ENCODE data around the gene CNKSR3.

CNKSR3 gene

DNA sequence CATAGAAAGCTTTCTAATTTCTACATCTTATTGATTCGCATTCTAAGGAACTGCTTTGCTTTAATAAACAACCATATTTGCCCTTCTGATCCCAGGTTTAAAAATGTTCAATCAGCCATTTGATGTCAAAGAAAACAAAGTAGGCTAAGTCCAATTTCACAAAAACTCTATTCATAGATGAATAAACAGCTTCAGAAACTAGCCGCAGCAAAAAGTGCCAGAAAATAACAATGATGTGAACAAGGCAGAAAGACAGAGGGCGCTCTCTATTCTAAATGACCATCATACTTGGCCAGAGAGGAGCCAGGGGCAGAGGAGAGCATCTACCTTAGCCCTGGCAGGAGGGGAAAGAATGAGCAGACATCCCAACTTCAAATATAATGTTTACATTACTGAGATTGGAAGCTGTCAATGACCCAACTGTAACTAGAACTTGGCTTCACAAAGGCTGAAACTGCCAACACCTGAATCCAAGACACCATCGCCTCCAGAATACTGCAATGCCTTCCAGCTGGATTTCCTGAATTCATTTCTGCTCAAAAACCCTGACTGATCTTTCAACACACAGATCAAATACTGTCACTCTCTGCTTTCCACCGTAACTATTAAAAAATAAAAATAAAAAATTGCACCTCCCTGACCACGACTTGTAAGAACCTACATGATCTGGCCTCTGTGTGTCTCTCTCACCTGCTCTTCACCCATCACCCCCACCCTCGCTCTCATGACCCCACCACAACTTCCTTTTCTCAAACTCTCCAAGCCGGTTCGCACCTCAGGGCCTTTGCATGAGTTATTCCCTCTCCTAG lies 9.5 kb downstream of the CNKSR3 start:
- DNase-seq (ENCODE audit: extremely low spot score) = no peak
- TF ChIP-seq, protein P1, sequence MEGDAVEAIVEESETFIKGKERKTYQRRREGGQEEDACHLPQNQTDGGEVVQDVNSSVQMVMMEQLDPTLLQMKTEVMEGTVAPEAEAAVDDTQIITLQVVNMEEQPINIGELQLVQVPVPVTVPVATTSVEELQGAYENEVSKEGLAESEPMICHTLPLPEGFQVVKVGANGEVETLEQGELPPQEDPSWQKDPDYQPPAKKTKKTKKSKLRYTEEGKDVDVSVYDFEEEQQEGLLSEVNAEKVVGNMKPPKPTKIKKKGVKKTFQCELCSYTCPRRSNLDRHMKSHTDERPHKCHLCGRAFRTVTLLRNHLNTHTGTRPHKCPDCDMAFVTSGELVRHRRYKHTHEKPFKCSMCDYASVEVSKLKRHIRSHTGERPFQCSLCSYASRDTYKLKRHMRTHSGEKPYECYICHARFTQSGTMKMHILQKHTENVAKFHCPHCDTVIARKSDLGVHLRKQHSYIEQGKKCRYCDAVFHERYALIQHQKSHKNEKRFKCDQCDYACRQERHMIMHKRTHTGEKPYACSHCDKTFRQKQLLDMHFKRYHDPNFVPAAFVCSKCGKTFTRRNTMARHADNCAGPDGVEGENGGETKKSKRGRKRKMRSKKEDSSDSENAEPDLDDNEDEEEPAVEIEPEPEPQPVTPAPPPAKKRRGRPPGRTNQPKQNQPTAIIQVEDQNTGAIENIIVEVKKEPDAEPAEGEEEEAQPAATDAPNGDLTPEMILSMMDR (IDR thresholded peaks at IDR 0.05; ENCODE audit: control extremely low read depth, extremely low read depth, low read depth, missing control alignments) = no peak
- ChIA-PET POLR2A (no interaction called here), CTCF (interaction anchor here (1.0 to 1.7 kb wide), 3 partner anchors 9 to 42 kb away, joined by 3 to 4 read pairs (median 3); no protein-coding TSS in a partner anchor)

DNA sequence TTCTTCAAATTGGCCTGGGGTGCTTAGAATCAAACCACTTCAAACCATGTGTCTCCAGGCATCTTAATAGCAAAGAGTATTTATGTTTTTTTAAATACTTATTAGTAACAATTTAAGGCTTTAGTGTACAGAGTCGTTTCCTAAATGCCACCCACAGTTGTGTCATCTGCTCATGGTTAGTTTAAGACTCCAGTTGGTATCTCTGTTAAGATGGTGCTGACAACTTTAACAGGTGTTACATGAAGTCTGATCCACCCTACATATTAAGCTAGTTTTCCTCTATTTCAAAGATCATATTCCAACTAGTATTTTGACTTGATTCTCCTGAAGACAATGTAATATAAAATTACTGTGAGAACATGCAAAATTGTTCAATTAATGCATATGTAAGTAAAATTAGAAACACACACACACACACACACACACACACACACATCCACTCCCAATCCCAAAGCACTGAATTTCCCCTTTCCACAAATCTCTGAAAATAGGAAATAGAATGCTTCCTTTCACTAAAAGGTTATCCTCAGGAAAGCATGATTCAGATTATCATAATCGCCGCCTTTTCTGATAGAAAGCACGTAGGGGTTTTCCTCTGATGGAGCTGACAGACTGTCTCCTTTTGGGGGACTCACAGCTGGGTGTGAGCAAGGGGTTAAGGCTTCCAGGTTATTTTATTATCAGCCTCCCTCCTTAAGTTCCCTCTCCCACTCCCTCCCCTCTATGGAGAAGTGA lies 10.5 kb downstream of the CNKSR3 start:
- TF ChIP-seq, protein P1 (IDR thresholded peaks at IDR 0.05; ENCODE audit: control extremely low read depth, extremely low read depth, low read depth, missing control alignments) = no peak
- DNase-seq (ENCODE audit: extremely low spot score) = no peak
- ChIA-PET POLR2A (interaction anchor here (0.6 kb wide), 1 partner anchor 23 kb away, joined by 3 read pairs; no protein-coding TSS in a partner anchor), CTCF (interaction anchor here (0.9 to 1.7 kb wide), 4 partner anchors 8 to 41 kb away, joined by 3 to 4 read pairs (median 3); no protein-coding TSS in a partner anchor)

DNA sequence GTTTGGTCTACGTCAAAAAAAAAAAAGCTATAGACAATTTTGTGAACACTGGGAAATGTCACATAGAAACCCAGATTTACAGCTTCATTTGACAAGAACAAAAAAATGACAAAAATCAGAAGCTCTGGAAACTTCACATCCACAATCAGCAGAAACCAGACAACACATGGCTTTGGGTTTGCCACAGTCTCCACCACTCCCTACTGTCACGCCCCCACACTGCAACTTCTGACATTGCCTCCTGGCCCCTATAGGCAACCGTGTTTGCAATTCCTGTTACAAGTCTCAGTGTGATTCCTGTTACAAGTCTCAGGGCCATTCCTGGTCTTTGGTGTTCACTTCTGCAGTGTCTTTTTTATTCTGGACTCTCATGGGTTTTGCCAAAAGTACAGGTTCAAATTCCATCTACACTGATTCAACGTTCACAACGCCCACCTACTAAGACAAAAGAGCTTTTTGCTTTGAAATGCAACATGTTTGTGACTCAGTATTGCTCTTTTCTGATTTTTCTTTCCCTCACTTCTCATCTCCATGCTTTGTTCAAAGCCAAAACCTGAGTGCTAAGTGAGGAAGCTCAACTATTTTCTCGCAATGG lies 12.0 kb downstream of the CNKSR3 start:
- ChIA-PET POLR2A (no interaction called here), CTCF (interaction anchor here (0.8 to 1.8 kb wide), 3 partner anchors 9 to 16 kb away, joined by 3 to 5 read pairs (median 3); no protein-coding TSS in a partner anchor)
- TF ChIP-seq, protein P1 (IDR thresholded peaks at IDR 0.05; ENCODE audit: control extremely low read depth, extremely low read depth, low read depth, missing control alignments) = no peak
- no peak for DNase-seq (ENCODE audit: extremely low spot score)

- no peak for DNase-seq (ENCODE audit: extremely low spot score)
- TF ChIP-seq, protein P1 (IDR thresholded peaks at IDR 0.05; ENCODE audit: control extremely low read depth, extremely low read depth, low read depth, missing control alignments) = no peak
- ChIA-PET POLR2A (no interaction called here), CTCF (interaction anchor here (1.4 to 2.1 kb wide), 3 partner anchors 16 to 18 kb away, joined by 5 read pairs; no protein-coding TSS in a partner anchor)
Measured at GRCh38 chr6:154496793-154497517, 13.5 kb downstream of the CNKSR3 start.

DNA sequence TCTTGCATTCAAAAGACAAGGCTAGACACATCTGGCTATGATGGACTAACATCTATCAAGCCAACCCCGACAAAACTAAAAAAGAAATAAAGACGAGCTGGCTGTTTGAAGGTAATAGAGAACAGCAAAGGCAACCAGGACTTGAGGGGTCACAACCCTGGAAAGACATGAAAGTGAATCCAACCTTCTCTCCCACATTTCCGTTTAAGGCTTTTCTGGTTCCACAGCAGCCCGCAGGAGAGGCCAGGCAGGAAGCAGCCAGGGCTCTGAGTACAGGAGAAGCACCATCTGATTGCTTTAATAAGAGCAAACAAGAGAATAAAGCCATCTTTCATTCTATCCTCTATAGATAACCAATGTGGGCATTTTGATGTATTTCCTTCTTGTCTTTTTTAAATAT lies 14.3 kb downstream of the CNKSR3 start:
- CTCF ChIA-PET = interaction anchor here (1.4 to 2.1 kb wide), 2 partner anchors 17 kb away, joined by 5 read pairs; no protein-coding TSS in a partner anchor
- TF ChIP-seq, protein P1 (IDR thresholded peaks at IDR 0.05; ENCODE audit: control extremely low read depth, extremely low read depth, low read depth, missing control alignments) = no peak
- POLR2A ChIA-PET = no interaction called here
- DNase-seq (ENCODE audit: extremely low spot score) = no peak
